GM18505 (cell line): ENCODE results near the gene ECI1.

Source experiments
- ATAC-seq: cut with Tn5 transposase; IDR thresholded peaks from one replicate; pipeline ENCODE4 v1.9.1; 2021; ENCODE audit not compliant: unreplicated experiment
- POLR2A ChIP-seq: IDR thresholded peaks from 4 replicates; pipeline ENCODE4 v1.6.1; 2011; ENCODE audit warnings: borderline replicate concordance; ENCODE audit not compliant: insufficient read depth, insufficient read length; ENCODE audit errors: extremely low read depth

Gene ECI1

DNA sequence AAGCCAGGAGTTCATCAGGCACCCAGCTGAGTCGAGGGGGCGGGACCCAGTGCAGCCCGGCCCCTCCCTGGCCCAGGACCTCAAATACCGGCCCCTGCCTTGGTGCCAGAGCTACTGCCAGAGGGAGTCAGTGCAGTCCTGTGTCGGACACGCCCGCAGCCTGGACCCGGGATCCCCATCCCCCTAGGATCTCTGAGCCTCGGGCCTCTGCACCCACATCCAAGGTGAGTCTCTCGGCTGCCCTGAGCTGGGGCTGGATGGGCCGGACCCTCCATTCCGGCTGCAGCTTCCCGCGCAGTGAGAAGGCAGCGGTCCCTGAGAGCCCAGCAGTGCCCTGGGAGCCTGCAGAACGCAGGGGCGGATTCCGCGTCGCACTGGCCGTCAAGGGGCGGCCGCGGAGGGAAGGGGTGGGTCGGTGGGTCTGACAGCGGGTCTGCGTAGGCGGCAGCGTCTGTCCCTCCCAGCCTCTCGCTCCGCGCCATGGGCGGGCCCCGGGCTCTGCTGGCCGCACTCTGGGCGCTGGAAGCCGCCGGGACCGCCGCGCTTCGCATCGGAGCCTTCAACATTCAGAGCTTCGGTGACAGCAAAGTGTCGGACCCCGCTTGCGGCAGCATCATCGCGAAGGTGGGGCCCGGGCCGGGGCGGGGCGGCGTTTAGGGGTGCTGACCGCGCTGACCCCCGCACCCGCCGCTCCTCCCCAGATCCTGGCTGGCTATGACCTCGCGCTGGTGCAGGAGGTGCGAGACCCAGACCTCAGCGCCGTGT is 14.9 kb downstream of the ECI1 start, which contains the start of gene DNASE1L2:
Gene DNASE1L2, plus strand, starts transcription at position 108 of the 765 bp plus-strand sequence. Its CDS starts 373 bp downstream, at position 481.
- ATAC-seq, result no peak
- no peak for TF ChIP-seq POLR2A

- no peak for ATAC-seq
- TF ChIP-seq POLR2A, result no peak
These were observed 15.6 kb downstream of the ECI1 start for GRCh38 chr16:2235695-2236336.

DNA sequence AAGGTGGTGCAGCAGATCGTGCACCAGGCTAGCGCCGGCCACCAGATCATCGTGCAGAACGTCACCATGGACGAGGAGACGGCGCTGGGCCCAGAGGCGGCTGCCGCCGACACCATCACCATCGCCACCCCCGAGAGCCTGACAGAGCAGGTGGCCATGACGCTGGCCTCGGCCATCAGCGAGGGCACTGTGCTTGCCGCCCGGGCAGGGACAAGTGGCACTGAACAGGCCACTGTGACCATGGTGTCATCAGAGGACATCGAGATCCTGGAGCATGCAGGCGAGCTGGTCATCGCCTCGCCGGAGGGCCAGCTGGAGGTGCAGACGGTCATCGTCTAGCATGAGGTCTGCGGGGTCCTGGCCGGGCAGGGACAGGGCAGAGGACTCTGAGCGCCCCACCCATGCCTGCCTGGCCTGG is 16.1 kb downstream of the ECI1 start:
- no peak for ATAC-seq
- no peak for TF ChIP-seq POLR2A

DNA sequence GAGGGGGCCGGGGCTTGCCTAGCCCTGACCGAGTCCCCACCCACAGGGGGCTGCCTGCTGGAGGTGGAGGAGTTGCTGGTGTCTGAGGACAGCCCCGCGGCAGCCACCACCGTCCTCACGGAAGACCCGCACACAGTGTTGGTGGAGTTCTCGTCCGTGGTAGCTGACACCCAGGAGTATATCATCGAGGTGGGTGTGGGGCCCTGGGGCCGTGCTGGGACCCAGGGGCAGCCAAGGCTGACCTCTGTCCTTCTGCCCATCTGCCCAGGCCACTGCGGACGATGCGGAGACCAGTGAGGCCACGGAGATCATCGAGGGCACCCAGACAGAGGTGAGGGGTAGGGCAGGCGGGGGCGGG is 16.6 kb downstream of the ECI1 start:
- ATAC-seq, result no peak
- TF ChIP-seq POLR2A, result no peak

DNA sequence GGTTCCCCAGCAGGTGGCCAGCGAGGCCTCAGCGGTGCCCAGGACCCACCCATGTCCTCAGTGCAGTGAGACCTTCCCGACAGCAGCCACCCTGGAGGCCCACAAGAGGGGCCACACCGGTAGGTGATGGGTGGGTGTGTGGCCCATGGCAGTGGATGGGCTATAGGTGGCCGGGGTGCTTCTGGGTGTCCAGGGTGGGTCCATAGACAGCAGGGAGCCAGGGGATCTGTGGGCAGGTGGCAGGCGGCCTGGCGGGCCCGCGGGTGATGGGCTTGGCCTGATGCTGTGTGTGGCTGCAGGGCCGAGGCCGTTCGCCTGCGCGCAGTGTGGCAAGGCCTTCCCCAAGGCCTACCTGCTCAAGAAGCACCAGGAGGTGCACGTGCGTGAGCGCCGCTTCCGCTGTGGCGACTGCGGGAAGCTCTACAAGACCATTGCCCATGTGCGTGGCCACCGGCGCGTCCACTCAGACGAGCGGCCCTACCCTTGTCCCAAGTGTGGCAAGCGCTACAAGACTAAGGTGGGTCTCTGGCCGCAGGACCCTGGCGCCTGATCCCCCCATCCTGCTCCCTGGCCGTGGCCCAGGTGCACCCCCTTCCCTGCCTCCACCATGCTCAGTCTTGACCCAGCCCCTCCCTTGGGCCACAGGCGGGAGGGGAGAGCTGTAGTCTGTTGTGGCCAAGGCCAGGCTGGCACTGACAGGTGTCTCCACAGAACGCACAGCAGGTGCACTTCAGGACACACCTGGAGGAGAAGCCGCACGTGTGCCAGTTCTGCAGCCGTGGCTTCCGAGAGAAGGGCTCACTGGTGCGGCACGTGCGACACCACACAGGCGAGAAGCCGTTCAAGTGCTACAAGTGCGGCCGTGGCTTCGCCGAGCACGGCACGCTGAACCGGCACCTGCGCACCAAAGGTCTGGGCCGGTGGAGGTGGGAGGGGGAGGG is 17.2 kb downstream of the ECI1 start:
- no peak for TF ChIP-seq POLR2A
- no peak for ATAC-seq

DNA sequence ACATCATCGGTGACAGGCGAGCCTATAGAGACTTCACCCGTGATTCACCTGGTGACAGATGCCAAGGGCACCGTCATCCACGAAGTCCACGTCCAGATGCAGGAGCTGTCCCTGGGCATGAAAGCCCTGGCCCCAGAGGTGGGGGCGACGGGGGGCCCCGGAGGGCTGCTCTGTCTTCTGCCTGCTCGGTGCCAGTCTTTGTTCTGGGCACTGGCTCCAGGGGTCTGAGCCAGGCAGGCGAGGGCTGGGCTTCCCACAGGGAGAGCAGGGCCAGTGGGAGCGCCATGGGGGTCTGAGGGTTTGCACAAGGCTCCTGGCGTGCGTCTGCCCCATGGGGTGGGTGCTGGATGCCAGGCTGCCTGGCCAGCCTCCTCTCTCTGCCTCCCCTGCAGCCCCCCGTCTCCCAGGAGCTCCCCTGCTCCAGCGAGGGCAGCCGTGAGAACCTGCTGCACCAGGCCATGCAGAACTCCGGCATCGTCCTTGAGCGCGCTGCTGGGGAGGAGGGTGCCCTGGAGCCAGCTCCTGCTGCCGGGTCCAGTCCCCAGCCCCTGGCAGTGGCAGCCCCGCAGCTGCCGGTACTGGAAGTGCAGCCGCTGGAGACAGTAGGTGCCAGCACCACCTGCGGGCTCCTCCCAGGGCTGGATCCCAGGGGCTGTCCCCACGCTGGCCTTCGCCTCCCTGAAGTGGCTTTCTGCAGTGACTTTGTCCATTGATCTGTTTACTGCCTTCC is 18.2 kb downstream of the ECI1 start:
- no peak for ATAC-seq
- TF ChIP-seq POLR2A, result no peak

- TF ChIP-seq POLR2A, result no peak
- ATAC-seq, result no peak
These were observed 19.0 kb downstream of the ECI1 start for GRCh38 chr16:2232094-2232990.

GRCh38 chr16:2231016-2231931 is 20.1 kb downstream of the ECI1 start:
- no peak for TF ChIP-seq POLR2A

GRCh38 chr16:2230376-2230775 is 21.0 kb downstream of the ECI1 start:
- no peak for TF ChIP-seq POLR2A
- no peak for ATAC-seq

More at GRCh38 chr16:2231016-2231931, 20.1 kb downstream of the ECI1 start:
- no peak for ATAC-seq

DNA sequence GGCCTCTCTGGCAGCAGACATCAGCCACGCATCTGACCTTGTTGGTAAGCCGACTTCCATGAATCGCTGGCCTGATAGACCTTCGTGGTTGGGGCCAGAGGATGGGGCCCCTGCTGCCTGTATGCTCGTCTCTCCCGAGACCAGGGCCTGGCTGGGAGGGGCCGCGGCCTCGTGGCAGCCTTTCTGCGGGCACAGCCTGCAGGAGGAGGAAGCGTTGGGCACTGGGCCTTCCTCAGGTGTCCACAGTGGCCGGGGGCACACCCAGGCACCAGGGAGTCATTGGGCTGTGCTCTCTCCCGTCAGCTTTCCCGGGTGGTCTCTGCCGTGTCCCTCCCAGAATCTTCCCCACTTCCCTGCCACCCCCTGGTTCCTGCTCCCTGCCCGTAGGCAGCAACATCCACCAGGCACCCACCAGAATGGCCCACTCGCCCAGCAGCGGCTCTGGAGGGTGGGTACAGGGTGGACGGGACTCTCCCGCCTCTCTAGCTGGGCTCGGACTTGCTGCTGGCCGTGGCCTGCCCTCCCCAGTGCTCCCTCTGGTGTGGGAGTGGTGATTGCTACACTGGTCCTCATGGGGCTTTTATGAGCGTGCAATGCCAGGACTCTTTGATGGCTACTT is 21.6 kb downstream of the ECI1 start:
- TF ChIP-seq POLR2A, result no peak
- ATAC-seq, result no peak
